Upper lobe of right lung (tissue), 1 donor: ENCODE results near the gene CHD6. TPM values are rescaled to one million over a fixed set of nuclear protein-coding genes. Genes with fewer than 3 reads are reported as not detected.

Source experiments
- ATAC-seq: fragments of 200-7000 bp; cut with Tn5 transposase; one replicate; pipeline ENCODE4 v1.9.1; 2020; ENCODE audit warnings: mild to moderate bottlenecking, moderate library complexity
- DNase-seq: peaks from one replicate; pipeline ENCODE4 v3.0.0-alpha.2; 2020
- H3K27ac ChIP-seq: fragments of 200-600 bp; one replicate; pipeline ENCODE4 v1.8.0; 2022
- H3K27me3 ChIP-seq: fragments of 200-600 bp; one replicate; pipeline ENCODE4 v1.8.0; 2022; ENCODE audit warnings: mild to moderate bottlenecking
- H3K36me3 ChIP-seq: fragments of 200-600 bp; one replicate; pipeline ENCODE4 v1.8.0; 2022
- H3K4me1 ChIP-seq: fragments of 200-600 bp; one replicate; pipeline ENCODE4 v1.8.0; 2022
- H3K4me3 ChIP-seq: fragments of 200-600 bp; one replicate; pipeline ENCODE4 v1.8.0; 2022; ENCODE audit warnings: mild to moderate bottlenecking
- H3K9me3 ChIP-seq: fragments of 200-600 bp; one replicate; pipeline ENCODE4 v1.8.0; 2022
- CTCF ChIP-seq: fragments of 200-600 bp; IDR thresholded peaks from one replicate; pipeline ENCODE4 v1.8.0; 2022; ENCODE audit warnings: antibody characterized with exemption
- intact Hi-C: fragments of 100-400 bp; cut with DNase I; formaldehyde crosslinking; loops from one replicate; pipeline ENCODE4 v1.11.0; 2022
- total RNA-seq: library from RNA; stranded (reverse); fragmentation: NEBNext Ultra II Directional; extraction: Animal tissue kit (Norgen Biotek cat#: 25700); gene quantifications from one replicate; pipeline ENCODE4 v1.2.1, GENCODE V29; 2021
- donor health status: DM: no; HTN: yes; CAD: no; lungs with severe emphysema.

Gene CHD6
- total RNA-seq, 1 donor from 2014 or later = 42.3 TPM

GRCh38 chr20:41639630-41640029 is 21.5 kb upstream of the CHD6 start:
- H3K27ac ChIP-seq = no peak overlapping the region
- no peaks in the 10 kb centered on the region for H3K36me3 ChIP-seq
- intact Hi-C loops = no loop called here
- DNase-seq (no peak), ATAC-seq (no peak)
- peaks cover 5% of the 10 kb centered on the region for H3K27me3 ChIP-seq
- no peaks in the 10 kb centered on the region for H3K4me1 ChIP-seq
- no peak for TF ChIP-seq CTCF
- H3K9me3 ChIP-seq = no peaks in the 10 kb centered on the region
- no peak overlapping the region for H3K4me3 ChIP-seq

- no peaks in the 10 kb centered on the region for H3K4me1 ChIP-seq
- H3K36me3 ChIP-seq = no peaks in the 10 kb centered on the region
- H3K27me3 ChIP-seq = peaks cover 5% of the 10 kb centered on the region
- H3K9me3 ChIP-seq = no peaks in the 10 kb centered on the region
- intact Hi-C loops = no loop called here
- no peak overlapping the region for H3K27ac ChIP-seq
- no peak for TF ChIP-seq CTCF
- DNase-seq (no peak), ATAC-seq (no peak)
- no peak overlapping the region for H3K4me3 ChIP-seq
These were observed 20.3 kb upstream of the CHD6 start for GRCh38 chr20:41638456-41638855.

GRCh38 chr20:41635158-41635557 is 17.0 kb upstream of the CHD6 start:
- H3K27ac ChIP-seq = no peak overlapping the region
- H3K4me1 ChIP-seq = no peaks in the 10 kb centered on the region
- intact Hi-C loops = no loop called here
- H3K4me3 ChIP-seq = no peak overlapping the region
- TF ChIP-seq CTCF = no peak
- H3K9me3 ChIP-seq = no peaks in the 10 kb centered on the region
- H3K27me3 ChIP-seq = peaks cover 5% of the 10 kb centered on the region
- no peaks in the 10 kb centered on the region for H3K36me3 ChIP-seq
- no peak for DNase-seq
- no peak for ATAC-seq

DNA sequence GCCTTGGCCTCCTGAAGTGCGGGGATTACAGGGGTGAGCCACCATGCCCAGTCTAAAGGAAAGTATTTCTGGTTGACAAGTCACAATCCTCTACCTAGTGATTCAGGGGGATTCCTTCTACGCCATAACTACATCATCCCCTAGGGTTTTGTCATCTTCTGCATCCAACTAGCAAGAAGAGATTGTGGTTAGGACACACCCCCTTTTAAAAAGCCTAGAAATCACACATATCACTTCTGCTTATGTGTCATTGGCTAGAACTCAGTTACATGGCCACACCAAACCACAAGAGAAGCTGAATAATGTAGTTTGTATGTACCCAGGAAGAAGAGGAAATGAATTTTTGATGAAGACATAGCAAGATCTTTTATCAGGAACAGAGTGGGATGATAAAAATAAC is 14.7 kb upstream of the CHD6 start:
- H3K36me3 ChIP-seq = no peaks in the 10 kb centered on the region
- TF ChIP-seq CTCF = no peak
- no peaks in the 10 kb centered on the region for H3K4me1 ChIP-seq
- no peak overlapping the region for H3K4me3 ChIP-seq
- no peak overlapping the region for H3K27ac ChIP-seq
- no peaks in the 10 kb centered on the region for H3K9me3 ChIP-seq
- H3K27me3 ChIP-seq = peaks cover 5% of the 10 kb centered on the region
- intact Hi-C loops = no loop called here
- DNase-seq = no peak
- peak; percentile 82 for ATAC-seq

DNA sequence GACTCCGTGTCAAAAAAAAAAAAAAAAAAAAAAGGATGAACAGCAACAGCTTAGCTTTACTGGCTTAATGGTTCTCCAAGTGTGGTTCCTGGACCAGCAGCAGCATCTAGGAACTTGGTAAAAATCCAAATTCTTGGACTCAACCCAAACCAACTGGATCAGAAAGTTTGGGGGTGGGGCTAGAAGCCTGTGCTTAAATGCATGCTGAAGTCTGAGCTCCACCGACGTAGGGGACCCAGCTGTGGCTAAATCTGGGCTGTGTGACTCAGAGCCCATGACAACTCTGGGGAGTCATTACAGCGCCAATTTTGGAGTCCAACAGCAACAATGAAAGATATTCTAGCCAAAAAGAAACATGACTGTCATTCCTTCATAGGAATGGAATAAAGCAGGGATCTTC is 13.6 kb upstream of the CHD6 start:
- no peaks in the 10 kb centered on the region for H3K9me3 ChIP-seq
- DNase-seq (no peak), ATAC-seq (no peak)
- no peaks in the 10 kb centered on the region for H3K36me3 ChIP-seq
- no peaks in the 10 kb centered on the region for H3K4me1 ChIP-seq
- H3K27me3 ChIP-seq = peaks cover 5% of the 10 kb centered on the region
- H3K27ac ChIP-seq = no peak overlapping the region
- no peak overlapping the region for H3K4me3 ChIP-seq
- intact Hi-C loops = no loop called here
- TF ChIP-seq CTCF = no peak

- no peak overlapping the region for H3K27ac ChIP-seq
- H3K9me3 ChIP-seq = no peaks in the 10 kb centered on the region
- ATAC-seq (no peak), DNase-seq (no peak)
- intact Hi-C loops = no loop called here
- no peak overlapping the region for H3K4me3 ChIP-seq
- TF ChIP-seq CTCF = no peak
- no peaks in the 10 kb centered on the region for H3K4me1 ChIP-seq
- H3K36me3 ChIP-seq = no peaks in the 10 kb centered on the region
- peaks cover 2% of the 10 kb centered on the region for H3K27me3 ChIP-seq
These were observed 12.7 kb upstream of the CHD6 start for GRCh38 chr20:41630846-41631245.
